ENCODE measurements around the gene WNK3. TPM values are rescaled to one million over a fixed set of nuclear protein-coding genes. Genes with fewer than 3 reads are reported as not detected.

Gene WNK3
- total and polyA plus RNA-seq, 2 experiments from 2014 or later: 27.6 to 57.5 TPM

DNA sequence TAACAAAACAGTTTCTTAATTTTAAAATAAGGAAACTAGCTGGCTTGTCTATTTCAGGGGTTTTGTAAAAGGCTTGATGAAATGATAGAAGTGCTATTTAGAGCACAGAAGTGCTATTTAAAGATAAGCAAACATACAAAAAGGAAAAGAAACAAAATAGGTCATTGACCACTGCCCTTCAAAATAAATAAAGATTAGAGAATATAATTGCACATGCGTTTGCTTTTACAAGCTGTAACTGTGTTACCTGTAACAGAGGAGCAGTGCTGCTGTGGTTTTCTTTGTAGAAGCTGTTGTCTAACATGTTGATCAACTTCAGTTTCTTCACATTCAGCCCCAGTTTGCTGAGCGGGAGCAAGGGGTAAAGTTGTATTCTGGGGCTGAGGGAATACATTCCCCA is 63.5 kb downstream of the WNK3 start (continued):
- TF ChIP-seq, protein P1, sequence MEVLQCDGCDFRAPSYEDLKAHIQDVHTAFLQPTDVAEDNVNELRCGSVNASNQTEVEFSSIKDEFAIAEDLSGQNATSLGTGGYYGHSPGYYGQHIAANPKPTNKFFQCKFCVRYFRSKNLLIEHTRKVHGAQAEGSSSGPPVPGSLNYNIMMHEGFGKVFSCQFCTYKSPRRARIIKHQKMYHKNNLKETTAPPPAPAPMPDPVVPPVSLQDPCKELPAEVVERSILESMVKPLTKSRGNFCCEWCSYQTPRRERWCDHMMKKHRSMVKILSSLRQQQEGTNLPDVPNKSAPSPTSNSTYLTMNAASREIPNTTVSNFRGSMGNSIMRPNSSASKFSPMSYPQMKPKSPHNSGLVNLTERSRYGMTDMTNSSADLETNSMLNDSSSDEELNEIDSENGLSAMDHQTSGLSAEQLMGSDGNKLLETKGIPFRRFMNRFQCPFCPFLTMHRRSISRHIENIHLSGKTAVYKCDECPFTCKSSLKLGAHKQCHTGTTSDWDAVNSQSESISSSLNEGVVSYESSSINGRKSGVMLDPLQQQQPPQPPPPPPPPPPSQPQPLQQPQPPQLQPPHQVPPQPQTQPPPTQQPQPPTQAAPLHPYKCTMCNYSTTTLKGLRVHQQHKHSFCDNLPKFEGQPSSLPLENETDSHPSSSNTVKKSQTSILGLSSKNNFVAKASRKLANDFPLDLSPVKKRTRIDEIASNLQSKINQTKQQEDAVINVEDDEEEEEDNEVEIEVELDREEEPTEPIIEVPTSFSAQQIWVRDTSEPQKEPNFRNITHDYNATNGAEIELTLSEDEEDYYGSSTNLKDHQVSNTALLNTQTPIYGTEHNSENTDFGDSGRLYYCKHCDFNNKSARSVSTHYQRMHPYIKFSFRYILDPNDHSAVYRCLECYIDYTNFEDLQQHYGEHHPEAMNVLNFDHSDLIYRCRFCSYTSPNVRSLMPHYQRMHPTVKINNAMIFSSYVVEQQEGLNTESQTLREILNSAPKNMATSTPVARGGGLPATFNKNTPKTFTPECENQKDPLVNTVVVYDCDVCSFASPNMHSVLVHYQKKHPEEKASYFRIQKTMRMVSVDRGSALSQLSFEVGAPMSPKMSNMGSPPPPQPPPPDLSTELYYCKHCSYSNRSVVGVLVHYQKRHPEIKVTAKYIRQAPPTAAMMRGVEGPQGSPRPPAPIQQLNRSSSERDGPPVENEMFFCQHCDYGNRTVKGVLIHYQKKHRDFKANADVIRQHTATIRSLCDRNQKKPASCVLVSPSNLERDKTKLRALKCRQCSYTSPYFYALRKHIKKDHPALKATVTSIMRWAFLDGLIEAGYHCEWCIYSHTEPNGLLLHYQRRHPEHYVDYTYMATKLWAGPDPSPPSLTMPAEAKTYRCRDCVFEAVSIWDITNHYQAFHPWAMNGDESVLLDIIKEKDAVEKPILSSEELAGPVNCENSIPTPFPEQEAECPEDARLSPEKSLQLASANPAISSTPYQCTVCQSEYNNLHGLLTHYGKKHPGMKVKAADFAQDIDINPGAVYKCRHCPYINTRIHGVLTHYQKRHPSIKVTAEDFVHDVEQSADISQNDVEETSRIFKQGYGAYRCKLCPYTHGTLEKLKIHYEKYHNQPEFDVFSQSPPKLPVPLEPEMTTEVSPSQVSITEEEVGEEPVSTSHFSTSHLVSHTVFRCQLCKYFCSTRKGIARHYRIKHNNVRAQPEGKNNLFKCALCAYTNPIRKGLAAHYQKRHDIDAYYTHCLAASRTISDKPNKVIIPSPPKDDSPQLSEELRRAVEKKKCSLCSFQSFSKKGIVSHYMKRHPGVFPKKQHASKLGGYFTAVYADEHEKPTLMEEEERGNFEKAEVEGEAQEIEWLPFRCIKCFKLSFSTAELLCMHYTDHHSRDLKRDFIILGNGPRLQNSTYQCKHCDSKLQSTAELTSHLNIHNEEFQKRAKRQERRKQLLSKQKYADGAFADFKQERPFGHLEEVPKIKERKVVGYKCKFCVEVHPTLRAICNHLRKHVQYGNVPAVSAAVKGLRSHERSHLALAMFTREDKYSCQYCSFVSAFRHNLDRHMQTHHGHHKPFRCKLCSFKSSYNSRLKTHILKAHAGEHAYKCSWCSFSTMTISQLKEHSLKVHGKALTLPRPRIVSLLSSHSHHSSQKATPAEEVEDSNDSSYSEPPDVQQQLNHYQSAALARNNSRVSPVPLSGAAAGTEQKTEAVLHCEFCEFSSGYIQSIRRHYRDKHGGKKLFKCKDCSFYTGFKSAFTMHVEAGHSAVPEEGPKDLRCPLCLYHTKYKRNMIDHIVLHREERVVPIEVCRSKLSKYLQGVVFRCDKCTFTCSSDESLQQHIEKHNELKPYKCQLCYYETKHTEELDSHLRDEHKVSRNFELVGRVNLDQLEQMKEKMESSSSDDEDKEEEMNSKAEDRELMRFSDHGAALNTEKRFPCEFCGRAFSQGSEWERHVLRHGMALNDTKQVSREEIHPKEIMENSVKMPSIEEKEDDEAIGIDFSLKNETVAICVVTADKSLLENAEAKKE (CRISPR knock-in tag; IDR thresholded peaks at IDR 0.05): no peak
- TF ChIP-seq NANOG (IDR thresholded peaks at IDR 0.05; ENCODE audit: borderline replicate concordance): no peak
- TF ChIP-seq, protein P2, sequence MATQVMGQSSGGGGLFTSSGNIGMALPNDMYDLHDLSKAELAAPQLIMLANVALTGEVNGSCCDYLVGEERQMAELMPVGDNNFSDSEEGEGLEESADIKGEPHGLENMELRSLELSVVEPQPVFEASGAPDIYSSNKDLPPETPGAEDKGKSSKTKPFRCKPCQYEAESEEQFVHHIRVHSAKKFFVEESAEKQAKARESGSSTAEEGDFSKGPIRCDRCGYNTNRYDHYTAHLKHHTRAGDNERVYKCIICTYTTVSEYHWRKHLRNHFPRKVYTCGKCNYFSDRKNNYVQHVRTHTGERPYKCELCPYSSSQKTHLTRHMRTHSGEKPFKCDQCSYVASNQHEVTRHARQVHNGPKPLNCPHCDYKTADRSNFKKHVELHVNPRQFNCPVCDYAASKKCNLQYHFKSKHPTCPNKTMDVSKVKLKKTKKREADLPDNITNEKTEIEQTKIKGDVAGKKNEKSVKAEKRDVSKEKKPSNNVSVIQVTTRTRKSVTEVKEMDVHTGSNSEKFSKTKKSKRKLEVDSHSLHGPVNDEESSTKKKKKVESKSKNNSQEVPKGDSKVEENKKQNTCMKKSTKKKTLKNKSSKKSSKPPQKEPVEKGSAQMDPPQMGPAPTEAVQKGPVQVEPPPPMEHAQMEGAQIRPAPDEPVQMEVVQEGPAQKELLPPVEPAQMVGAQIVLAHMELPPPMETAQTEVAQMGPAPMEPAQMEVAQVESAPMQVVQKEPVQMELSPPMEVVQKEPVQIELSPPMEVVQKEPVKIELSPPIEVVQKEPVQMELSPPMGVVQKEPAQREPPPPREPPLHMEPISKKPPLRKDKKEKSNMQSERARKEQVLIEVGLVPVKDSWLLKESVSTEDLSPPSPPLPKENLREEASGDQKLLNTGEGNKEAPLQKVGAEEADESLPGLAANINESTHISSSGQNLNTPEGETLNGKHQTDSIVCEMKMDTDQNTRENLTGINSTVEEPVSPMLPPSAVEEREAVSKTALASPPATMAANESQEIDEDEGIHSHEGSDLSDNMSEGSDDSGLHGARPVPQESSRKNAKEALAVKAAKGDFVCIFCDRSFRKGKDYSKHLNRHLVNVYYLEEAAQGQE (IDR thresholded peaks at IDR 0.05; ENCODE audit: unreplicated experiment): no peak

GRCh38 chrX:54292755-54293154 is 65.1 kb downstream of the WNK3 start:
- no peaks in the 10 kb centered on the region for H3K9me3 Mint-ChIP-seq
- no peak overlapping the region for H3K27ac Mint-ChIP-seq
- no peak for ATAC-seq
- no peak overlapping the region for H2AFZ ChIP-seq
- H3K79me2 ChIP-seq (replicated peaks; ENCODE audit: insufficient read depth): no peaks in the 10 kb centered on the region
- no peaks in the 10 kb centered on the region for H3K27me3 ChIP-seq (ENCODE audit: insufficient read depth)
- DNase-seq (ENCODE audit: low spot score): no peak
- no peaks in the 10 kb centered on the region for H3K4me1 ChIP-seq (ENCODE audit: insufficient read depth)
- TF ChIP-seq ZNF114 (CRISPR knock-in tag; IDR thresholded peaks at IDR 0.05) (no peak), CTCF (conservative IDR thresholded peaks at IDR 0.05; ENCODE audit: low read depth in 2 of 2) (no peak), CREB1 (CRISPR knock-in tag; IDR thresholded peaks at IDR 0.05; ENCODE audit: low read depth) (no peak), NANOG (IDR thresholded peaks at IDR 0.05; ENCODE audit: borderline replicate concordance) (no peak), STAT1 (IDR thresholded peaks at IDR 0.05; ENCODE audit: unreplicated experiment) (no peak), EZH2phosphoT487 (IDR thresholded peaks at IDR 0.05; ENCODE audit: unreplicated experiment) (no peak), EZH2 (IDR thresholded peaks at IDR 0.05; ENCODE audit: low read depth, unreplicated experiment) (no peak), ZNF331 (CRISPR knock-in tag; IDR thresholded peaks at IDR 0.05; ENCODE audit: low read depth) (no peak)
- TF ChIP-seq, protein P2 (IDR thresholded peaks at IDR 0.05; ENCODE audit: unreplicated experiment): no peak
- no peaks in the 10 kb centered on the region for H3K36me3 ChIP-seq (ENCODE audit: insufficient read depth)
- H3K27me3 Mint-ChIP-seq (ENCODE audit: insufficient read depth, low read depth, poor library complexity): no peaks in the 10 kb centered on the region
- H3F3A ChIP-seq (replicated peaks; ENCODE audit: low read depth): no peaks in the 10 kb centered on the region
- H3K9me2 ChIP-seq (ENCODE audit: insufficient read depth): no peaks in the 10 kb centered on the region
- H3K4me3 ChIP-seq: no peak overlapping the region
- H3K4me1 Mint-ChIP-seq: no peaks in the 10 kb centered on the region
- H4K20me1 ChIP-seq (replicated peaks; ENCODE audit: insufficient read depth): no peaks in the 10 kb centered on the region
- H3K4me2 ChIP-seq: no peak overlapping the region
- no peak overlapping the region for H3K4me3 Mint-ChIP-seq
- H3K36me3 Mint-ChIP-seq (ENCODE audit: low read depth): peaks cover 23% of the 10 kb centered on the region; the same call in 2 of the 3 replicates
- H3K27ac ChIP-seq (ENCODE audit: low read depth): no peak overlapping the region
